Mesothelial cell of epicardium (in vitro differentiated cells): ENCODE data around the gene P3H3. TPM values are rescaled to one million over a fixed set of nuclear protein-coding genes. Genes with fewer than 3 reads are reported as not detected.

Experiments used
- DNase-seq, 2 experiments: peaks; one replicate each; pipeline ENCODE4 v3.0.0; 2021; ENCODE audit warnings: low spot score in 2 of 2; ENCODE audit not compliant: unreplicated experiment in 2 of 2
- H3K27ac Mint-ChIP-seq: 2 replicates; pipeline ENCODE4 v1.8.0; 2021; ENCODE audit warnings: mixed read lengths
- H3K27me3 Mint-ChIP-seq: 2 replicates; pipeline ENCODE4 v1.8.0; 2021; ENCODE audit warnings: low read depth, mixed read lengths
- H3K36me3 Mint-ChIP-seq: 2 replicates; pipeline ENCODE4 v1.8.0; 2021; ENCODE audit warnings: mixed read lengths
- H3K4me1 Mint-ChIP-seq: 2 replicates; pipeline ENCODE4 v1.8.0; 2021; ENCODE audit warnings: mixed read lengths
- H3K4me3 Mint-ChIP-seq: 2 replicates; pipeline ENCODE4 v1.8.0; 2021; ENCODE audit warnings: mild to moderate bottlenecking, moderate library complexity, mixed read lengths
- H3K9me3 Mint-ChIP-seq: 2 replicates; pipeline ENCODE4 v1.8.0; 2021; ENCODE audit warnings: mixed read lengths
- CTCF ChIP-seq: fragments of 200-600 bp; sonication (generic); IDR thresholded peaks from one replicate; pipeline ENCODE4 v1.5.0; 2021; ENCODE audit warnings: antibody characterized with exemption; ENCODE audit not compliant: unreplicated experiment
- total RNA-seq: library from RNA; stranded (reverse); gene quantifications from 3 replicates; pipeline ENCODE4 v1.2.1, GENCODE V29; 2021

The P3H3 gene
- total RNA-seq, 1 donor from 2014 or later: 83.8 TPM

GRCh38 chr12:6825398-6826124 is 2.6 kb upstream of the P3H3 start:
- peak in 1 of 2 experiments; percentile 94 for DNase-seq
- TF ChIP-seq CTCF: peak; percentile 89
- peak overlapping the region; percentile 43 for H3K27ac Mint-ChIP-seq
- H3K36me3 Mint-ChIP-seq: no peaks in the 10 kb centered on the region
- peak overlapping the region; percentile 58 for H3K4me3 Mint-ChIP-seq
- no peaks in the 10 kb centered on the region for H3K9me3 Mint-ChIP-seq
- peaks cover 14% of the 10 kb centered on the region for H3K27me3 Mint-ChIP-seq
- H3K4me1 Mint-ChIP-seq: peaks cover 53% of the 10 kb centered on the region

GRCh38 chr12:6826125-6826733 is 2.0 kb upstream of the P3H3 start:
- Mint-ChIP-seq H3K4me3 (no peak overlapping the region), H3K4me1 (peaks cover 46% of the 10 kb centered on the region), H3K27me3 (peaks cover 14% of the 10 kb centered on the region), H3K9me3 (no peaks in the 10 kb centered on the region), H3K36me3 (no peaks in the 10 kb centered on the region), H3K27ac (no peak overlapping the region)
- TF ChIP-seq CTCF: no peak
- DNase-seq: no peak

DNA sequence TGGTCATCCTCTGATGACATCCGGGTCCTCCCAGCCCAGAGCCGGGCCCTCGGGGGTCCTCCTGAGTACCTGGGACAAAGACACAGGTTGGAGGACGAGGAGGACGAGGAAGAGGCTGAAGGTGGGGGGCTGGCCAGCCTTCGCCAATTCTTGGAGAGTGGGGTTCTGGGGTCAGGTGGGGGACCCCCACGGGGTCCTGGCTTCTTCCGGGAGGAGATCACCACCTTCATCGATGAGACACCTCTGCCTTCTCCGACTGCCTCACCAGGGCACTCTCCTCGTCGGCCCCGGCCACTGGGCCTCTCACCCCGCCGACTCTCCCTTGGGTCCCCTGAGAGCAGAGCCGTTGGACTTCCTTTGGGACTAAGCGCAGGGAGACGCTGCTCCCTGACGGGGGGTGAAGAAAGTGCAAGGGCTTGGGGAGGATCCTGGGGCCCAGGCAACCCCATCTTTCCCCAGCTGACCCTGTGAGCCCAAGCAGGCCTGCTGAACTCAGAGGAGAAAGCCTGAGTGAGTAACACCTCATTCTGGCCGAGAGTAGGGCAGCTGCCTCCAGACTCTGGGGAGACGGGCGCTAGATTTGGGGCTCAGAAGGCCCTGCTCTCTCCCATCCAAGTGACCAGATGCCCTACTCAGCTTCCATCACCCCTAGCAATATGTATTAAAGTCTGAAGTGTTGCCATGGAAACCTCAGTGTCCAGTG is 1.3 kb upstream of the P3H3 start:
- Mint-ChIP-seq H3K9me3 (no peaks in the 10 kb centered on the region), H3K4me3 (peak overlapping the region; percentile 68), H3K4me1 (peaks cover 44% of the 10 kb centered on the region), H3K27me3 (peaks cover 14% of the 10 kb centered on the region), H3K27ac (peak overlapping the region; percentile 55), H3K36me3 (no peaks in the 10 kb centered on the region)
- no peak for DNase-seq
- TF ChIP-seq CTCF: no peak

DNA sequence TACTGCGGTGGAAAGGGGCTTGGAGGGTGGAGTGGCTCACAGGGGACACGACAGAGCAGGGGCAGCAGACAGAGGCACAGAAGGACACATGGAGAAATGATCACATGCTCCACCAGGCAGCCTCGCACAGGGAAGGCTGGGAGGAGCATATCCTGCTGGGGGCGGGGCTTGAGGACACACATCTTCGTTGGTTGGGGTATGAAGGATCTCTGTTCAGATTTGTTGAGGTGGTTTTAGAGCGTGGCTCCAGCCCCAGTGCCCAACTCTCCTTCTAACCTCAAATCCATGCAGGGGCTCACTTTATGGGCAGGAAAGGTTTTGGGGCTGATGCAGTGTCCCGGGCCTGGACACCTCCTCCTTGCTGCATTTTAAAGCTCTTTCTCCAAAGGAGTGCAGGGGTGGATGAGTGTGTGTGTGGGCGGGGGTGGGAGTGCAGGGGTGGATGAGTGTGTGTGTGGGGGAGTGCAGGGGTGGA is 733 bp upstream of the P3H3 start:
- no peak for TF ChIP-seq CTCF
- Mint-ChIP-seq H3K27me3 (peaks cover 14% of the 10 kb centered on the region), H3K4me1 (peaks cover 38% of the 10 kb centered on the region), H3K27ac (peak overlapping the region; percentile 55), H3K4me3 (peak overlapping the region; percentile 68), H3K36me3 (no peaks in the 10 kb centered on the region), H3K9me3 (no peaks in the 10 kb centered on the region)
- peak in 1 of 2 experiments; percentile 79 for DNase-seq

GRCh38 chr12:6828781-6829535 is 751 bp downstream of the P3H3 start:
- DNase-seq: peak in 1 of 2 experiments; percentile 64
- H3K27me3 Mint-ChIP-seq: peaks cover 12% of the 10 kb centered on the region
- H3K4me1 Mint-ChIP-seq: peaks cover 28% of the 10 kb centered on the region
- no peaks in the 10 kb centered on the region for H3K36me3 Mint-ChIP-seq
- H3K4me3 Mint-ChIP-seq: peak overlapping the region; percentile 93
- H3K9me3 Mint-ChIP-seq: no peaks in the 10 kb centered on the region
- peak; percentile 19 for TF ChIP-seq CTCF
- H3K27ac Mint-ChIP-seq: peak overlapping the region; percentile 95
